ENCODE results near the gene WARS2.

- no peak for TF ChIP-seq POLR2AphosphoS5 (IDR thresholded peaks at IDR 0.05)
- TF ChIP-seq CTCF (IDR thresholded peaks at IDR 0.05) = no peak
- no peak for TF ChIP-seq EP300 (IDR thresholded peaks at IDR 0.05; ENCODE audit: low read depth)
- TF ChIP-seq POLR2A (IDR thresholded peaks at IDR 0.05) = no peak
Observed at GRCh38 chr1:118991448-118991847, 149.0 kb downstream of the WARS2 start.
